ENCODE results near the gene KATNA1.
"Not testable (repeated sequence)": the region's sequence is repeated elsewhere in the genome, so short reads cannot be mapped to it uniquely, and the experiment has no call there.

KATNA1 gene

GRCh38 chr6:149648148-149649145, at the start of gene KATNA1:
Gene KATNA1, minus strand, starts transcription at chr6:149648714. Its CDS starts 10,167 bp downstream, at chr6:149638547.
- DNase-seq, result peak; percentile 84

- no peak for DNase-seq
Measured at GRCh38 chr6:149698175-149698574, 49.7 kb upstream of the KATNA1 start.

GRCh38 chr6:149696901-149697300, 48.4 kb upstream of the KATNA1 start:
- no peak for DNase-seq

GRCh38 chr6:149694921-149695320, 46.4 kb upstream of the KATNA1 start:
- DNase-seq, result peak; percentile 7

- DNase-seq, result no peak
Measured at GRCh38 chr6:149691201-149691600, 42.7 kb upstream of the KATNA1 start.

GRCh38 chr6:149686230-149686629, 37.7 kb upstream of the KATNA1 start:
- DNase-seq, result no peak

GRCh38 chr6:149683256-149683859, 34.8 kb upstream of the KATNA1 start:
- no peak for DNase-seq

GRCh38 chr6:149681845-149682244, 33.3 kb upstream of the KATNA1 start:
- not testable (repeated sequence) for DNase-seq

- DNase-seq, result no peak
Measured at GRCh38 chr6:149681209-149681608, 32.7 kb upstream of the KATNA1 start.

- no peak for DNase-seq
Measured at GRCh38 chr6:149680503-149680902, 32.0 kb upstream of the KATNA1 start.

- not testable (repeated sequence) for DNase-seq
Measured at GRCh38 chr6:149672265-149672664, 23.8 kb upstream of the KATNA1 start.

- DNase-seq, result no peak
Measured at GRCh38 chr6:149660028-149660427, 11.5 kb upstream of the KATNA1 start.

GRCh38 chr6:149657441-149657840, 8.9 kb upstream of the KATNA1 start:
- DNase-seq, result no peak

GRCh38 chr6:149651056-149651455, 2.5 kb upstream of the KATNA1 start:
- DNase-seq, result no peak

GRCh38 chr6:149646599-149646998, 1.9 kb downstream of the KATNA1 start:
- DNase-seq, result no peak

- no peak for DNase-seq
Measured at GRCh38 chr6:149642829-149643580, 5.5 kb downstream of the KATNA1 start.

- no peak for DNase-seq
Measured at GRCh38 chr6:149636124-149636523, 12.4 kb downstream of the KATNA1 start.

GRCh38 chr6:149634315-149634714, 14.2 kb downstream of the KATNA1 start:
- no peak for DNase-seq

- no peak for DNase-seq
Measured at GRCh38 chr6:149628875-149629510, 19.5 kb downstream of the KATNA1 start.

GRCh38 chr6:149627672-149628071, 20.8 kb downstream of the KATNA1 start:
- no peak for DNase-seq

GRCh38 chr6:149615805-149616204, 32.7 kb downstream of the KATNA1 start:
- DNase-seq, result no peak

- no peak for DNase-seq
Measured at GRCh38 chr6:149614337-149614736, 34.2 kb downstream of the KATNA1 start.
